Esophagus (tissue), 2 donors: ENCODE data around the gene ELF2. TPM values are rescaled to one million over a fixed set of nuclear protein-coding genes. Genes with fewer than 3 reads are reported as not detected.
"Not testable (repeated sequence)": the region's sequence is repeated elsewhere in the genome, so short reads cannot be mapped to it uniquely, and the experiment has no call there.

Experiments used
- H3K27ac ChIP-seq, 2 donors: one replicate each; pipeline ENCODE4 v1.5.1; 2013; ENCODE audit warnings: low read depth in 2 of 2, mild to moderate bottlenecking in 2 of 2, inconsistent platforms in 1 of 2, low read length in 1 of 2, moderate library complexity in 1 of 2
- H3K27me3 ChIP-seq, 2 donors: one replicate each; pipeline ENCODE4 v1.6.1; 2013; ENCODE audit warnings: low read length in 2 of 2, control low read depth in 1 of 2, mild to moderate bottlenecking in 1 of 2; ENCODE audit not compliant: insufficient read depth in 2 of 2, control insufficient read depth in 1 of 2
- H3K36me3 ChIP-seq, 2 donors: one replicate each; pipeline ENCODE4 v1.6.1; 2013; ENCODE audit warnings: low read length in 1 of 2; ENCODE audit not compliant: control insufficient read depth in 2 of 2, insufficient read depth in 2 of 2
- H3K4me1 ChIP-seq, 2 donors: one replicate each; pipeline ENCODE4 v1.6.1; 2013; ENCODE audit warnings: low read length in 1 of 2; ENCODE audit not compliant: control insufficient read depth in 2 of 2, insufficient read depth in 2 of 2
- H3K4me3 ChIP-seq, 2 donors: one replicate each; pipeline ENCODE4 v1.5.1; 2013; ENCODE audit warnings: low read length in 2 of 2, mild to moderate bottlenecking in 2 of 2, low read depth in 1 of 2, moderate library complexity in 1 of 2
- H3K9me3 ChIP-seq, 2 donors: one replicate each; pipeline ENCODE4 v1.6.1; 2013; ENCODE audit warnings: mild to moderate bottlenecking in 2 of 2, low read depth in 1 of 2, low read length in 1 of 2, moderate library complexity in 1 of 2; ENCODE audit not compliant: control insufficient read depth in 2 of 2, insufficient read depth in 1 of 2
- WGBS, 2 donors: extraction: QIAGEN DNeasy Blood & Tissue Kit; methylation state at CpG; one replicate each; pipeline ENCODE4 v1.1.7; 2013; 5-methylcytosine and 5-hydroxymethylcytosine counted together
- polyA plus RNA-seq, 2 donors: library from polyadenylated mRNA; stranded (reverse); fragments of 200-250 nt; gene quantifications; one replicate each; pipeline ENCODE4 v1.2.3, GENCODE V29; 2013
- donor health status: healthy with polysubstance abuse.
- donor health status: Bipolar disorder and iron deficiency.

Gene ELF2
- polyA plus RNA-seq, 2 donors = 12.4 to 13.6 TPM

GRCh38 chr4:139209470-139210063 is 32.5 kb upstream of the ELF2 start:
- Histone ChIP-seq H3K36me3 (no peaks in the 10 kb centered on the region), H3K27me3 (no peaks in the 10 kb centered on the region), H3K9me3 (no peaks in the 10 kb centered on the region), H3K4me3 (no peak overlapping the region), H3K27ac (no peak overlapping the region), H3K4me1 (no peaks in the 10 kb centered on the region)
- WGBS, 2 donors = 95 to 99% methylated on average over 3 of the region's 3 CpGs

- WGBS, 2 donors = 60 to 72% methylated on average over 3 of the region's 3 CpGs
- no peaks in the 10 kb centered on the region for H3K9me3 ChIP-seq
- H3K27ac ChIP-seq = no peak overlapping the region
- H3K4me1 ChIP-seq = no peaks in the 10 kb centered on the region
- H3K4me3 ChIP-seq = no peak overlapping the region
- H3K27me3 ChIP-seq = no peaks in the 10 kb centered on the region
- no peaks in the 10 kb centered on the region for H3K36me3 ChIP-seq
Observed at GRCh38 chr4:139208404-139208945, 31.5 kb upstream of the ELF2 start.

GRCh38 chr4:139207873-139208403 is 30.9 kb upstream of the ELF2 start:
- no peaks in the 10 kb centered on the region for H3K4me1 ChIP-seq
- 81 to 91% methylated on average over 3 to 6 of the region's 6 CpGs for WGBS, 2 donors
- no peaks in the 10 kb centered on the region for H3K36me3 ChIP-seq
- no peaks in the 10 kb centered on the region for H3K27me3 ChIP-seq
- H3K27ac ChIP-seq = peak overlapping the region in 1 of 2 donors; percentile 53
- H3K9me3 ChIP-seq = no peaks in the 10 kb centered on the region
- no peak overlapping the region for H3K4me3 ChIP-seq

GRCh38 chr4:139207247-139207646 is 30.2 kb upstream of the ELF2 start:
- H3K27me3 ChIP-seq = no peaks in the 10 kb centered on the region
- WGBS, 2 donors = 77 to 81% methylated on average over 3 of the region's 3 CpGs
- H3K4me1 ChIP-seq = no peaks in the 10 kb centered on the region
- no peaks in the 10 kb centered on the region for H3K9me3 ChIP-seq
- no peaks in the 10 kb centered on the region for H3K36me3 ChIP-seq
- H3K27ac ChIP-seq = peak overlapping the region in 1 of 2 donors; percentile 25
- no peak overlapping the region for H3K4me3 ChIP-seq

GRCh38 chr4:139202991-139203390 is 26.0 kb upstream of the ELF2 start:
- Histone ChIP-seq H3K27ac (no peak overlapping the region), H3K4me1 (no peaks in the 10 kb centered on the region), H3K27me3 (no peaks in the 10 kb centered on the region), H3K36me3 (no peaks in the 10 kb centered on the region), H3K4me3 (no peak overlapping the region), H3K9me3 (no peaks in the 10 kb centered on the region)
- WGBS, 2 donors = 94 to 98% methylated on average over 2 of the region's 2 CpGs

- Histone ChIP-seq H3K27me3 (no peaks in the 10 kb centered on the region), H3K4me1 (no peaks in the 10 kb centered on the region), H3K4me3 (no peak overlapping the region), H3K27ac (no peak overlapping the region), H3K36me3 (no peaks in the 10 kb centered on the region), H3K9me3 (no peaks in the 10 kb centered on the region)
- WGBS, 2 donors = 89 to 92% methylated on average over 4 of the region's 4 CpGs
Observed at GRCh38 chr4:139200506-139200905, 23.5 kb upstream of the ELF2 start.

GRCh38 chr4:139200102-139200501 is 23.1 kb upstream of the ELF2 start:
- Histone ChIP-seq H3K4me1 (no peaks in the 10 kb centered on the region), H3K36me3 (no peaks in the 10 kb centered on the region), H3K9me3 (no peaks in the 10 kb centered on the region), H3K27ac (no peak overlapping the region), H3K27me3 (no peaks in the 10 kb centered on the region), H3K4me3 (no peak overlapping the region)
- WGBS, 2 donors = 73 to 81% methylated on average over 4 of the region's 4 CpGs

GRCh38 chr4:139197214-139197613 is 20.2 kb upstream of the ELF2 start:
- H3K27ac ChIP-seq, H3K9me3 ChIP-seq, H3K4me1 ChIP-seq, H3K36me3 ChIP-seq, H3K4me3 ChIP-seq, H3K27me3 ChIP-seq: not testable (repeated sequence)
- WGBS, 2 donors = 88% methylated on average over 4 of the region's 4 CpGs

- H3K27me3 ChIP-seq = no peaks in the 10 kb centered on the region
- no peak overlapping the region for H3K4me3 ChIP-seq
- no peak overlapping the region for H3K27ac ChIP-seq
- peaks cover 0 to 2% of the 10 kb centered on the region in 2 donors for H3K4me1 ChIP-seq
- 74 to 80% methylated on average over 3 of the region's 3 CpGs for WGBS, 2 donors
- no peaks in the 10 kb centered on the region for H3K36me3 ChIP-seq
- H3K9me3 ChIP-seq = no peaks in the 10 kb centered on the region
Observed at GRCh38 chr4:139196462-139196861, 19.4 kb upstream of the ELF2 start.

GRCh38 chr4:139191373-139191772 is 14.4 kb upstream of the ELF2 start:
- H3K27ac ChIP-seq = no peak overlapping the region
- no peaks in the 10 kb centered on the region for H3K36me3 ChIP-seq
- H3K4me1 ChIP-seq = peaks cover 0 to 2% of the 10 kb centered on the region in 2 donors
- no peaks in the 10 kb centered on the region for H3K27me3 ChIP-seq
- H3K9me3 ChIP-seq = no peaks in the 10 kb centered on the region
- H3K4me3 ChIP-seq = no peak overlapping the region
- WGBS, 2 donors = 81 to 93% methylated on average over 2 of the region's 2 CpGs
